IgD-negative memory B cell (primary cell): ENCODE data around the gene HGS. TPM values are rescaled to one million over a fixed set of nuclear protein-coding genes. Genes with fewer than 3 reads are reported as not detected.

Experiments
- H3K27ac Mint-ChIP-seq, 3 donors: one replicate each; pipeline ENCODE4 v1.8.0; 2020 to 2022; ENCODE audit warnings: mild to moderate bottlenecking in 3 of 3, mixed read lengths in 3 of 3, moderate library complexity in 1 of 3
- H3K27me3 Mint-ChIP-seq: one replicate; pipeline ENCODE4 v1.8.0; 2021; ENCODE audit warnings: mixed read lengths
- H3K36me3 Mint-ChIP-seq: one replicate; pipeline ENCODE4 v1.8.0; 2020; ENCODE audit warnings: mild to moderate bottlenecking, mixed read lengths
- H3K4me1 Mint-ChIP-seq, 3 donors: one replicate each; pipeline ENCODE4 v1.8.0; 2020 to 2022; ENCODE audit warnings: mixed read lengths in 3 of 3, mild to moderate bottlenecking in 1 of 3
- H3K4me3 Mint-ChIP-seq, 4 donors: one replicate each; pipeline ENCODE4 v1.8.0; 2020 to 2022; ENCODE audit warnings: mild to moderate bottlenecking in 4 of 4, mixed read lengths in 4 of 4, moderate library complexity in 3 of 4
- H3K9me3 Mint-ChIP-seq, 3 donors: one replicate each; pipeline ENCODE4 v1.8.0; 2020 to 2021; ENCODE audit warnings: mixed read lengths in 3 of 3, mild to moderate bottlenecking in 1 of 3
- polyA plus RNA-seq: library from polyadenylated mRNA; unstranded; fragments of 300-500 nt; fragmentation: Illumina TruSeq; gene quantifications from one replicate; pipeline ENCODE4 v1.2.3, GENCODE V29; 2021

The HGS gene
- polyA plus RNA-seq, 1 donor from 2014 or later, result 37.6 TPM

DNA sequence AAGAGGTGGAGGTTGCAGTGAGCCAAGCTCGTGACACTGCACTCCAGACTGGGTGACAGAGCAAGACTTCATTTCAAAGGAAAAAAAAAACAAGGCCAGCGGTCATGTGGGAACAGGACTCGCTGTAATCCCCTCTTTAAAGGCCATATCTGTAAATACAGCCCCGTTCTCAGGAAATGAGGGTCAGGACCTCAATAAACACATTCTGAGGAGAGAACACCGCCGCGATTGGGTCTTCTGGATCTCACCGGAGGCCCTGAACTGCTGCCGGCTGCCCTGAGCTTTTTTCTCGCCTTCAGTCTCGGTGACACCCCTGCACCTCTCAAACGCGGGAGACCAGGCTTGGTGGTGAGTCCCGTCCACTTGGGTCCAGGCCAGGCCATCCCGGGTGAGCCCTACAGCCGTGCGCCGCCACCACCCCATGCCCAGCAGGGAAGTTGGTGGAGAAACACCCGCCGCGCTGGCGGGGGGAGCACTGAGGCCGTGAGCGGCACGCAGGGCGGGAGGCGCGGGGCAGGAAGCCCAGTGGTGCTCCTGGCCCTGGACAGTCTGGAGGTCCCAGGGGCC is 56.7 kb downstream of the HGS start:
- Mint-ChIP-seq H3K36me3 (no peaks in the 10 kb centered on the region), H3K27me3 (peaks cover 16% of the 10 kb centered on the region), H3K27ac (no peak overlapping the region), H3K4me3 (no peak overlapping the region), H3K4me1 (peaks cover 0 to 6% (median 5%) of the 10 kb centered on the region in 3 donors), H3K9me3 (peaks cover 0 to 2% (median 0%) of the 10 kb centered on the region in 3 donors)

DNA sequence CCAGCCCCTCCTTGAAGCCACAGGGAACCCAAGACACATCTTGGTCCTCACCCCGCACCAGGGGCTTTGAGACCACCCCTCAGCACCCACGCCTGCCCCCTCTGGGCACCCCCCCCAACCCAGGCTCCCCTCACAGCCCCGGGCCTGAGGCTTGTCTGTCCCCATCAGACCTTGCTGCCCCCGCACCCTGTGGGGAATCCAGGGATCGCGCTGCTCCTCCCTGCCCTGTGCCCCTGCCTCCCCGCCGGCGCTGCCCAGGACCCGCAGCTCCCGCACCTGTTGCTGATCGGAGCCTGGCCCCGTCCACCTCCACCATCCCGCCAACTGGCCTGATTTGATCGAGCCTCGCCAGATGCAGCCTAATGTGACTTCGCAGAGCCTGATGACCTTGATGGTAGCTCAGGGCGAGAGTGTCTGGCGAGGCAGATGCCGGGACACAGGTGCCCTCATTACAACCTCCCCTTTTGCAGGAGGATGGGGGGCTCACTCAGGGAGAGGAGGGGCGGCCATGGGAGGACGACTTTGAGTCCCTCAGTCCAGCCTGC is 57.3 kb downstream of the HGS start:
- peaks cover 12% of the 10 kb centered on the region for H3K27me3 Mint-ChIP-seq

GRCh38 chr17:81741594-81742452 is 58.0 kb downstream of the HGS start:
- H3K27ac Mint-ChIP-seq, result no peak overlapping the region
- no peaks in the 10 kb centered on the region for H3K9me3 Mint-ChIP-seq
- peaks cover 9% of the 10 kb centered on the region for H3K27me3 Mint-ChIP-seq
- H3K4me1 Mint-ChIP-seq, result no peaks in the 10 kb centered on the region
- no peak overlapping the region for H3K4me3 Mint-ChIP-seq
- no peaks in the 10 kb centered on the region for H3K36me3 Mint-ChIP-seq

More for the DNA sequence above, 57.3 kb downstream of the HGS start:
- Mint-ChIP-seq H3K27ac (no peak overlapping the region), H3K36me3 (no peaks in the 10 kb centered on the region), H3K9me3 (no peaks in the 10 kb centered on the region), H3K4me3 (no peak overlapping the region), H3K4me1 (no peaks in the 10 kb centered on the region)

Other genes with a start within 250 kb of the HGS start
- gene ACTG1, start 171.2 kb upstream of the HGS start, polyA plus RNA-seq, result 1,302 TPM
- 0.83 TPM for gene FSCN2, start 155.6 kb upstream of the HGS start, polyA plus RNA-seq
- gene FAAP100, start 131.7 kb upstream of the HGS start, polyA plus RNA-seq, result 25.6 TPM
- gene NPLOC4, start 46.9 kb upstream of the HGS start, polyA plus RNA-seq, result 53.5 TPM
- gene TSPAN10, start 46.8 kb upstream of the HGS start, polyA plus RNA-seq, result 0.36 TPM
- gene PDE6G, start 27.5 kb upstream of the HGS start, polyA plus RNA-seq, result 1.5 TPM
- gene OXLD1, start 17.4 kb upstream of the HGS start, polyA plus RNA-seq, result 77.7 TPM
- 27.9 TPM for gene CCDC137, start 17.3 kb upstream of the HGS start, polyA plus RNA-seq
- gene ARL16, start 214 bp upstream of the HGS start, polyA plus RNA-seq, result 33.2 TPM
- 63.7 TPM for gene MRPL12, start 19.4 kb downstream of the HGS start, polyA plus RNA-seq
- 2.4 TPM for gene SLC25A10, start 28.3 kb downstream of the HGS start, polyA plus RNA-seq
- gene GCGR, start 120.1 kb downstream of the HGS start, polyA plus RNA-seq, result not detected
- 66.4 TPM for gene MCRIP1, start 149.3 kb downstream of the HGS start, polyA plus RNA-seq
- not detected for gene PPP1R27, start 151.0 kb downstream of the HGS start, polyA plus RNA-seq
- gene P4HB, start 176.5 kb downstream of the HGS start, polyA plus RNA-seq, result 177 TPM
- gene ARHGDIA, start 187.3 kb downstream of the HGS start, polyA plus RNA-seq, result 163 TPM
- gene ALYREF, start 207.6 kb downstream of the HGS start, polyA plus RNA-seq, result 22.5 TPM
- gene ANAPC11, start 207.7 kb downstream of the HGS start, polyA plus RNA-seq, result 266 TPM
- not detected for gene NPB, start 218.2 kb downstream of the HGS start, polyA plus RNA-seq
- 20.0 TPM for gene PCYT2, start 227.4 kb downstream of the HGS start, polyA plus RNA-seq
- 31.6 TPM for gene SIRT7, start 234.2 kb downstream of the HGS start, polyA plus RNA-seq
- 1.6 TPM for gene MAFG, start 243.7 kb downstream of the HGS start, polyA plus RNA-seq